Mesothelial cell of epicardium (in vitro differentiated cells): ENCODE results near the gene RPS6KA1. TPM values are rescaled to one million over a fixed set of nuclear protein-coding genes. Genes with fewer than 3 reads are reported as not detected.

Experiments
- DNase-seq, 2 experiments: peaks; one replicate each; pipeline ENCODE4 v3.0.0; 2021; ENCODE audit warnings: low spot score in 2 of 2; ENCODE audit not compliant: unreplicated experiment in 2 of 2
- H3K27ac Mint-ChIP-seq: 2 replicates; pipeline ENCODE4 v1.8.0; 2021; ENCODE audit warnings: mixed read lengths
- H3K27me3 Mint-ChIP-seq: 2 replicates; pipeline ENCODE4 v1.8.0; 2021; ENCODE audit warnings: low read depth, mixed read lengths
- H3K36me3 Mint-ChIP-seq: 2 replicates; pipeline ENCODE4 v1.8.0; 2021; ENCODE audit warnings: mixed read lengths
- H3K4me1 Mint-ChIP-seq: 2 replicates; pipeline ENCODE4 v1.8.0; 2021; ENCODE audit warnings: mixed read lengths
- H3K4me3 Mint-ChIP-seq: 2 replicates; pipeline ENCODE4 v1.8.0; 2021; ENCODE audit warnings: mild to moderate bottlenecking, moderate library complexity, mixed read lengths
- H3K9me3 Mint-ChIP-seq: 2 replicates; pipeline ENCODE4 v1.8.0; 2021; ENCODE audit warnings: mixed read lengths
- CTCF ChIP-seq: fragments of 200-600 bp; sonication (generic); IDR thresholded peaks from one replicate; pipeline ENCODE4 v1.5.0; 2021; ENCODE audit warnings: antibody characterized with exemption; ENCODE audit not compliant: unreplicated experiment
- microRNA-seq: library from miRNA; unstranded; fragments of <30 nt; microRNA quantifications from one replicate; pipeline ENCODE4 v1.2.0, GENCODE V29; 2021; ENCODE audit warnings: inconsistent platforms, mixed read lengths
- total RNA-seq: library from RNA; stranded (reverse); gene quantifications from 3 replicates; pipeline ENCODE4 v1.2.1, GENCODE V29; 2021

RPS6KA1 gene
- total RNA-seq, 1 donor from 2014 or later: 20.2 TPM

- Mint-ChIP-seq H3K27ac (no peak overlapping the region), H3K36me3 (no peaks in the 10 kb centered on the region), H3K9me3 (no peaks in the 10 kb centered on the region), H3K4me3 (no peak overlapping the region), H3K4me1 (peaks cover 26% of the 10 kb centered on the region), H3K27me3 (no peaks in the 10 kb centered on the region)
- no peak for DNase-seq
- TF ChIP-seq CTCF: no peak
Observed at GRCh38 chr1:26616881-26617280, 87.3 kb downstream of the RPS6KA1 start.

- Mint-ChIP-seq H3K9me3 (no peaks in the 10 kb centered on the region), H3K36me3 (no peaks in the 10 kb centered on the region), H3K4me1 (peaks cover 27% of the 10 kb centered on the region), H3K27me3 (no peaks in the 10 kb centered on the region), H3K27ac (peak overlapping the region; percentile 85), H3K4me3 (no peak overlapping the region)
- no peak for TF ChIP-seq CTCF
- no peak for DNase-seq
Observed at GRCh38 chr1:26618561-26618960, 89.0 kb downstream of the RPS6KA1 start.

Small RNA genes within 50 kb of the gene (microRNA-seq; reads per million reads assigned to microRNA genes)
- gene MIR1976: 2.6 reads per million

Other genes with a start within 250 kb of the RPS6KA1 start
- gene SH3BGRL3, start 249.7 kb upstream of the RPS6KA1 start, total RNA-seq: 35.6 to 37.4 TPM (median 36.3 TPM) in 3 replicates
- gene UBXN11, start 223.1 kb upstream of the RPS6KA1 start, total RNA-seq: 28.3 to 29.6 TPM (median 29.6 TPM) in 3 replicates
- gene CD52, start 211.8 kb upstream of the RPS6KA1 start, total RNA-seq: 1.1 to 1.9 TPM (median 1.6 TPM) in 3 replicates
- gene CRYBG2, start 175.6 kb upstream of the RPS6KA1 start, total RNA-seq: 9.4 to 10.9 TPM (median 10.3 TPM) in 3 replicates
- gene ZNF683, start 157.0 kb upstream of the RPS6KA1 start, total RNA-seq: not detected in 3 replicates
- 0.09 TPM in 1 of 3 replicates, not detected in the others for gene LIN28A, start 118.9 kb upstream of the RPS6KA1 start, total RNA-seq
- 47.5 to 52.0 TPM (median 49.5 TPM) in 3 replicates for gene DHDDS, start 97.4 kb upstream of the RPS6KA1 start, total RNA-seq
- 466 to 497 TPM (median 481 TPM) in 3 replicates for gene HMGN2, start 57.3 kb upstream of the RPS6KA1 start, total RNA-seq
- gene ARID1A, start 166.3 kb downstream of the RPS6KA1 start, total RNA-seq: 144 to 160 TPM (median 149 TPM) in 3 replicates